H1 (cell line): ENCODE results near the gene CILP. TPM values are rescaled to one million over a fixed set of nuclear protein-coding genes. Genes with fewer than 3 reads are reported as not detected.

Source experiments
- CTCF ChIA-PET: fragments of 300-600 bp; sonication (Branson Sonifier 250); formaldehyde crosslinking; loops from one replicate; lab custom pipeline; 2021; ENCODE audit not compliant: partially characterized antibody; lab: Charles Lee
- POLR2A ChIA-PET: fragments of 300-600 bp; sonication (Branson Sonifier 250); formaldehyde crosslinking; loops from one replicate; lab custom pipeline; 2021; ENCODE audit warnings: inconsistent platforms; ENCODE audit not compliant: partially characterized antibody; lab: Charles Lee
- DNase-seq, 2 experiments: peaks; one replicate each; pipeline versions ENCODE4 v3.0.0 to v3.0.0-alpha.2; 2010 to 2022; ENCODE audit warnings: low spot score in 2 of 2, low read depth in 1 of 2, mixed read lengths in 1 of 2
- FAIRE-seq: peaks from 2 replicates; lab custom pipeline; 2011; peaks lifted over from hg19 to GRCh38; lab: Jason Lieb, UNC
- H2AFZ ChIP-seq: 2 replicates; pipeline ENCODE4 v1.8.1; 2012; ENCODE audit warnings: low read length, inconsistent platforms
- H2AK5ac ChIP-seq: 2 replicates; pipeline ENCODE4 v1.6.1; 2013; ENCODE audit warnings: low read depth, low read length
- H2BK120ac ChIP-seq: replicated peaks from 2 replicates; pipeline ENCODE3; 2013; ENCODE audit warnings: low read depth, low read length, inconsistent platforms
- H2BK12ac ChIP-seq: 2 replicates; pipeline ENCODE4 v1.6.1; 2013; ENCODE audit warnings: low read depth, low read length
- H2BK15ac ChIP-seq: 2 replicates; pipeline ENCODE4 v1.6.1; 2013; ENCODE audit warnings: low read length
- H2BK20ac ChIP-seq: 2 replicates; pipeline ENCODE4 v1.6.1; 2013; ENCODE audit warnings: low read length
- H2BK5ac ChIP-seq: 2 replicates; pipeline ENCODE4 v1.6.1; 2013; ENCODE audit warnings: low read depth, low read length
- H3K14ac ChIP-seq: 2 replicates; pipeline ENCODE4 v1.6.1; 2013; ENCODE audit warnings: inconsistent platforms; ENCODE audit not compliant: insufficient read length
- H3K18ac ChIP-seq: 2 replicates; pipeline ENCODE4 v1.6.1; 2013; ENCODE audit warnings: low read length; ENCODE audit errors: extremely low read depth
- H3K23ac ChIP-seq: 2 replicates; pipeline ENCODE4 v1.6.1; 2013; ENCODE audit warnings: inconsistent platforms; ENCODE audit not compliant: insufficient read length
- H3K23me2 ChIP-seq: 2 replicates; pipeline ENCODE4 v1.6.1; 2013; ENCODE audit warnings: low read depth, low read length
- H3K27ac ChIP-seq: 2 replicates; pipeline ENCODE4 v1.6.1; 2011; ENCODE audit warnings: low read depth, low read length, inconsistent platforms
- H3K27me3 ChIP-seq, 4 experiments: replicated peaks in 1 of 4; 1 replicate in 1 of 4; 2 replicates in 3 of 4; pipeline versions ENCODE4 v1.6.1 to v1.8.1; 2011 to 2013; ENCODE audit warnings: low read length in 3 of 4, mild to moderate bottlenecking in 3 of 4, inconsistent platforms in 2 of 4, mixed read lengths in 2 of 4, moderate library complexity in 1 of 4; ENCODE audit not compliant: control insufficient read depth in 3 of 4, insufficient read depth in 3 of 4; ENCODE audit errors: extremely low read depth in 1 of 4
- H3K36me3 ChIP-seq, 4 experiments: 2 replicates each; pipeline versions ENCODE4 v1.6.1 to v1.8.1; 2011 to 2013; ENCODE audit warnings: mild to moderate bottlenecking in 4 of 4, low read length in 3 of 4, moderate library complexity in 2 of 4, control low read depth in 1 of 4, inconsistent platforms in 1 of 4; ENCODE audit not compliant: insufficient read depth in 4 of 4, control insufficient read depth in 2 of 4
- H3K4ac ChIP-seq: replicated peaks from 2 replicates; pipeline ENCODE3; 2013; ENCODE audit warnings: low read length, low read depth, mixed read lengths, inconsistent platforms; ENCODE audit not compliant: insufficient read length
- H3K4me1 ChIP-seq, 4 experiments: replicated peaks in 1 of 4; 1 replicate in 1 of 4; 2 replicates in 3 of 4; pipeline versions ENCODE4 v1.6.1 to v1.8.1; 2011 to 2013; ENCODE audit warnings: low read length in 3 of 4, inconsistent platforms in 2 of 4, mixed read lengths in 1 of 4; ENCODE audit not compliant: insufficient read depth in 4 of 4, control insufficient read depth in 3 of 4
- H3K4me2 ChIP-seq, 2 experiments: 2 replicates each; pipeline versions ENCODE4 v1.6.1 to v1.8.1; 2011 to 2013; ENCODE audit warnings: low read depth in 2 of 2, low read length in 2 of 2, control low read depth in 1 of 2, inconsistent platforms in 1 of 2, mild to moderate bottlenecking in 1 of 2; ENCODE audit not compliant: insufficient read depth in 1 of 2
- H3K4me3 ChIP-seq, 4 experiments: fragments of 200-600, 300-600 bp in 1 of 4; sonication (generic), shearing (Covaris generic), sonication (Bioruptor Twin) in 1 of 4; 2 replicates each; pipeline versions ENCODE4 v1.5.1 to v1.8.1; 2011 to 2016; ENCODE audit warnings: low read length in 4 of 4, low read depth in 3 of 4, control low read depth in 2 of 4, inconsistent platforms in 2 of 4, mild to moderate bottlenecking in 2 of 4, mixed read lengths in 1 of 4, moderate library complexity in 1 of 4; ENCODE audit not compliant: insufficient read depth in 2 of 4; ENCODE audit errors: extremely low read depth in 1 of 4
- H3K56ac ChIP-seq: replicated peaks from 2 replicates; pipeline ENCODE3; 2013; ENCODE audit warnings: low read depth, mild to moderate bottlenecking, mixed read lengths, low read length, inconsistent platforms; ENCODE audit not compliant: insufficient read length
- H3K79me1 ChIP-seq: 2 replicates; pipeline ENCODE4 v1.6.1; 2013; ENCODE audit warnings: low read depth, low read length, control low read depth
- H3K79me2 ChIP-seq, 2 experiments: 2 replicates each; pipeline versions ENCODE4 v1.6.1 to v1.8.1; 2012 to 2013; ENCODE audit warnings: low read length in 2 of 2, mild to moderate bottlenecking in 2 of 2, inconsistent platforms in 1 of 2; ENCODE audit not compliant: insufficient read depth in 2 of 2, control insufficient read depth in 1 of 2
- H3K9ac ChIP-seq, 4 experiments: replicated peaks in 1 of 4; 1 replicate in 1 of 4; 2 replicates in 3 of 4; pipeline versions ENCODE4 v1.6.1 to v1.8.1; 2011 to 2013; ENCODE audit warnings: low read depth in 3 of 4, low read length in 3 of 4, control low read depth in 2 of 4, mild to moderate bottlenecking in 2 of 4, moderate library complexity in 2 of 4, inconsistent platforms in 1 of 4; ENCODE audit errors: extremely low read depth in 1 of 4
- H3K9me3 ChIP-seq, 2 experiments: 2 replicates each; pipeline versions ENCODE4 v1.6.1 to v1.8.1; 2012 to 2013; ENCODE audit warnings: mild to moderate bottlenecking in 2 of 2, moderate library complexity in 2 of 2, control low read depth in 1 of 2, inconsistent platforms in 1 of 2, low read depth in 1 of 2, low read length in 1 of 2, mixed read lengths in 1 of 2; ENCODE audit not compliant: insufficient read depth in 2 of 2
- H4K20me1 ChIP-seq, 2 experiments: replicated peaks in 1 of 2; 2 replicates each; pipeline versions ENCODE3 to v1.8.1; 2011 to 2013; ENCODE audit warnings: inconsistent platforms in 2 of 2, low read length in 2 of 2, mild to moderate bottlenecking in 1 of 2; ENCODE audit not compliant: insufficient read depth in 2 of 2, control insufficient read depth in 1 of 2
- H4K5ac ChIP-seq: 2 replicates; pipeline ENCODE4 v1.6.1; 2013; ENCODE audit warnings: low read length, low read depth, mixed read lengths, inconsistent platforms; ENCODE audit not compliant: insufficient read length
- H4K8ac ChIP-seq: 2 replicates; pipeline ENCODE4 v1.8.0; 2013; ENCODE audit warnings: mild to moderate bottlenecking, moderate library complexity, low read length, inconsistent platforms; ENCODE audit not compliant: insufficient read depth; ENCODE audit errors: extremely low read depth
- H4K91ac ChIP-seq: replicated peaks from 2 replicates; pipeline ENCODE3; 2013; ENCODE audit warnings: low read length, mixed read lengths, inconsistent platforms; ENCODE audit not compliant: insufficient read length
- CBX8 ChIP-seq: fragments of 300-800, 300-1000 bp; sonication (generic); IDR thresholded peaks from 2 replicates; pipeline ENCODE4 v1.7.1; 2016; ENCODE audit warnings: low read depth, low read length, borderline replicate concordance
- CHD2 ChIP-seq: IDR thresholded peaks from 2 replicates; pipeline ENCODE4 v1.6.1; 2012; ENCODE audit warnings: low read length, improper control_type of control experiment
- GABPA ChIP-seq: IDR thresholded peaks from 2 replicates; pipeline ENCODE4 v1.6.1; 2011; ENCODE audit warnings: mild to moderate bottlenecking, low read length, moderate library complexity, borderline replicate concordance; ENCODE audit not compliant: insufficient read depth
- GTF2F1 ChIP-seq: IDR thresholded peaks from 2 replicates; pipeline ENCODE4 v1.6.1; 2012; ENCODE audit warnings: low read depth, low read length, improper control_type of control experiment, borderline replicate concordance
- JUN ChIP-seq: IDR thresholded peaks from 2 replicates; pipeline ENCODE4 v1.6.1; 2011; ENCODE audit warnings: low read depth, mild to moderate bottlenecking, improper control_type of control experiment, low read length
- KDM5A ChIP-seq: fragments of 200-600 bp; IDR thresholded peaks from 2 replicates; pipeline ENCODE4 v1.7.1; 2012; ENCODE audit warnings: mild to moderate bottlenecking, low read length, inconsistent platforms, mixed read lengths
- PHF8 ChIP-seq: fragments of 200-600 bp; sonication (generic); conservative IDR thresholded peaks from 2 replicates; pipeline ENCODE4 v1.7.1; 2012; ENCODE audit warnings: low read depth, mild to moderate bottlenecking, inconsistent platforms, low read length, moderate library complexity
- POLR2A ChIP-seq, 2 experiments: IDR thresholded peaks; 1 replicate in 1 of 2; 2 replicates in 1 of 2; pipeline ENCODE4 v1.6.1; 2011; ENCODE audit warnings: low read depth in 2 of 2, low read length in 2 of 2, mild to moderate bottlenecking in 2 of 2; ENCODE audit errors: control extremely low read depth in 1 of 2
- RNF2 ChIP-seq: fragments of 200-900, 300-1000 bp; sonication (generic); IDR thresholded peaks from 2 replicates; pipeline ENCODE4 v1.7.1; 2016; ENCODE audit warnings: borderline replicate concordance, low read depth, mild to moderate bottlenecking, antibody characterized with exemption, low read length; ENCODE audit not compliant: poor library complexity, severe bottlenecking; ENCODE audit errors: missing control alignments
- SAP30 ChIP-seq: fragments of 300-600 bp; sonication (generic); IDR thresholded peaks from 2 replicates; pipeline ENCODE4 v1.7.1; 2012; ENCODE audit warnings: low read length, moderate library complexity, mild to moderate bottlenecking, inconsistent platforms; ENCODE audit not compliant: insufficient read depth, insufficient replicate concordance
- SP1 ChIP-seq: IDR thresholded peaks from 2 replicates; pipeline ENCODE4 v1.6.1; 2011; ENCODE audit warnings: low read depth, low read length
- SUZ12 ChIP-seq: fragments of 200-600 bp; sonication (generic); IDR thresholded peaks from 2 replicates; pipeline ENCODE4 v1.6.1; 2012; ENCODE audit warnings: mild to moderate bottlenecking, inconsistent platforms, low read length, moderate library complexity, mixed read lengths
- TAF7 ChIP-seq: optimal IDR thresholded peaks from 2 replicates; pipeline ENCODE3; 2011; ENCODE audit warnings: low read depth, mild to moderate bottlenecking, inconsistent platforms, low read length, moderate library complexity, borderline replicate concordance
- TCF12 ChIP-seq: IDR thresholded peaks from 2 replicates; pipeline ENCODE4 v1.6.1; 2011; ENCODE audit warnings: low read depth, mild to moderate bottlenecking, low read length
- WGBS, 2 experiments: shearing (Covaris generic) in 1 of 2; methylation state at CpG; one replicate each; pipeline versions ENCODE4 v1.1.6 to v1.1.7; 2013 to 2015; ENCODE audit warnings: low lambda C conversion rate in 2 of 2, mixed read lengths in 2 of 2, inconsistent platforms in 1 of 2, low coverage in 1 of 2, missing lambda C conversion rate in 1 of 2; ENCODE audit not compliant: insufficient replicate concordance in 2 of 2, insufficient coverage in 1 of 2, insufficient read length in 1 of 2; ENCODE audit errors: extremely low coverage in 1 of 2, missing lambda C conversion rate in 1 of 2; 5-methylcytosine and 5-hydroxymethylcytosine counted together
- polyA plus RNA-seq, 7 experiments: library from polyadenylated mRNA; depleted of rRNA in 3 of 7; stranded (reverse) in 5 of 7; unstranded in 2 of 7; fragments of >200 nt in 5 of 7; fragments of 200-250 nt in 2 of 7; gene quantifications; 1 replicate in 5 of 7; 2 replicates in 1 of 7; 4 replicates in 1 of 7; pipeline versions ENCODE4 v1.2.1 to v1.2.3, GENCODE V29; 2011 to 2013; ENCODE audit warnings: missing spikeins in 2 of 7, mixed read lengths in 2 of 7
- total RNA-seq: library from RNA; stranded (reverse); fragmentation: NEBNext Ultra II Directional; extraction: Animal tissue kit (Norgen Biotek cat#: 25700); gene quantifications from 2 replicates; pipeline ENCODE4 v1.2.1, GENCODE V29; 2021

The CILP gene
- total and polyA plus RNA-seq, 2 of the 8 experiments (the other 6 are each of a cell fraction or from before 2014, with no cell fraction given): 0.02 TPM; not detected in 1

DNA sequence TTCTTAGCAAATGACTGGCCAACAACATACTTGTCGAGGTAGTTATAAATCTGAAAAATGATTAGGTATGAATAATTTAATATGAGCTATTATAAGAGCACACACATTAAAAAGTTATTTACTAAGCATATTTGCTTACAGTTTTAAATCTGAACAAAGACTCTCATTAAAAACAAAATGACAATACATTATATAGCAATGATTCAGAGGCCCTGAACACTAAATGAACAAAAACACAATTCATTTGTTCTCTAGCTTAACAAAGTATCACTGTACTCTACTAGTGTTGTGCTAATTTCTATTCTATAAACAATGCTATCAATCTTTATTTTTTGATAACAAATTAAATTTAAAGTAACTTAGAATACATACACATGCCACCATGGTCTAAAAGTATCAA is 47.1 kb downstream of the CILP start:
- Histone ChIP-seq H2BK120ac (no peak overlapping the region), H4K8ac (no peak overlapping the region; the same call in 1 of the 2 replicates), H4K5ac (no peak overlapping the region), H3K79me1 (no peaks in the 10 kb centered on the region), H3K36me3 (peaks cover 2 to 33% (median 10%) of the 10 kb centered on the region in 4 experiments; a peak in 5 of 8 replicates), H3K9ac (no peak overlapping the region), H2AK5ac (no peak overlapping the region), H2BK20ac (no peak overlapping the region), H3K4me1 (no peaks in the 10 kb centered on the region), H3K14ac (no peak overlapping the region), H3K4me2 (no peak overlapping the region), H3K23me2 (no peaks in the 10 kb centered on the region; the same call in 1 of the 2 replicates), H3K27me3 (no peaks in the 10 kb centered on the region; a peak in 1 of 7 replicates), H3K4me3 (no peak overlapping the region), H3K4ac (no peak overlapping the region), H3K18ac (no peak overlapping the region), H3K9me3 (no peaks in the 10 kb centered on the region), H2AFZ (no peak overlapping the region), H4K20me1 (peaks cover 1 to 2% of the 10 kb centered on the region in 2 experiments), H4K91ac (no peak overlapping the region), H3K79me2 (no peaks in the 10 kb centered on the region), H3K23ac (no peak overlapping the region), H2BK12ac (no peak overlapping the region), H3K56ac (no peak overlapping the region), H3K27ac (no peak overlapping the region), H2BK5ac (no peak overlapping the region), H2BK15ac (no peak overlapping the region)
- FAIRE-seq (no peak), DNase-seq (no peak)
- ChIA-PET POLR2A (no interaction called here), CTCF (interaction anchor here (0.5 to 1.1 kb wide), 7 partner anchors 9 to 282 kb away, joined by 3 to 4 read pairs (median 3); partner anchors contain the start of gene PARP16)
- TF ChIP-seq SP1 (no peak), SUZ12 (no peak), CBX8 (no peak), SAP30 (no peak), GABPA (no peak), POLR2A (IDR thresholded peaks at IDR 0.05; ENCODE audit: control extremely low read depth in 1 of 2, low read depth in 2 of 2, low read length in 2 of 2) (no peak), JUN (no peak), KDM5A (no peak), TCF12 (no peak), GTF2F1 (no peak), PHF8 (no peak), RNF2 (no peak), TAF7 (no peak), CHD2 (no peak)
- 92% methylated on average over 1 of the region's 1 CpG; no CpG with 5 or more reads in 1 of the 2 experiments for WGBS, 2 experiments
